Ovary (tissue), 3 donors: Measurements from ENCODE around the gene C4orf50.

Source experiments
- CTCF ChIP-seq, 3 donors: fragments of 450-650 bp in 2 of 3; fragments of 200-600 bp in 1 of 3; IDR thresholded peaks; one replicate each; pipeline versions ENCODE4 v1.5.1 to v1.8.0; 2016 to 2022; ENCODE audit warnings: antibody characterized with exemption in 3 of 3, mild to moderate bottlenecking in 1 of 3
- EP300 ChIP-seq: sonication (generic); formaldehyde crosslinking; IDR thresholded peaks from one replicate; pipeline ENCODE4 v1.6.1; 2017; ENCODE audit warnings: antibody characterized with exemption
- donor health status: DM: no; HTN: no; CAD: no.

GRCh38 chr4:5932035-5932568 is 86.1 kb downstream of the C4orf50 start:
- no peak for TF ChIP-seq CTCF (IDR thresholded peaks at IDR 0.05)
- TF ChIP-seq EP300: no peak
